Ishikawa (cell line): ENCODE measurements around the gene TSPAN13.

ENCODE experiments used
- NFIC ChIP-seq: IDR thresholded peaks from 2 replicates; pipeline ENCODE4 v1.6.1; 2012
- TAF1 ChIP-seq: IDR thresholded peaks from 2 replicates; pipeline ENCODE4 v1.6.1; 2012; ENCODE audit warnings: low read depth, mild to moderate bottlenecking

GRCh38 chr7:16826060-16826459 is 72.5 kb downstream of the TSPAN13 start:
- TF ChIP-seq NFIC, result no peak
- no peak for TF ChIP-seq TAF1
